ENCODE results near the gene ZNF79. TPM values are rescaled to one million over a fixed set of nuclear protein-coding genes. Genes with fewer than 3 reads are reported as not detected.
A peak's percentile ranks its signal among the peaks of the same experiment; 100 is the strongest.

ZNF79 gene
- total and polyA plus RNA-seq, 9 donors: 3.9 to 12.3 (median 10.5) TPM

DNA sequence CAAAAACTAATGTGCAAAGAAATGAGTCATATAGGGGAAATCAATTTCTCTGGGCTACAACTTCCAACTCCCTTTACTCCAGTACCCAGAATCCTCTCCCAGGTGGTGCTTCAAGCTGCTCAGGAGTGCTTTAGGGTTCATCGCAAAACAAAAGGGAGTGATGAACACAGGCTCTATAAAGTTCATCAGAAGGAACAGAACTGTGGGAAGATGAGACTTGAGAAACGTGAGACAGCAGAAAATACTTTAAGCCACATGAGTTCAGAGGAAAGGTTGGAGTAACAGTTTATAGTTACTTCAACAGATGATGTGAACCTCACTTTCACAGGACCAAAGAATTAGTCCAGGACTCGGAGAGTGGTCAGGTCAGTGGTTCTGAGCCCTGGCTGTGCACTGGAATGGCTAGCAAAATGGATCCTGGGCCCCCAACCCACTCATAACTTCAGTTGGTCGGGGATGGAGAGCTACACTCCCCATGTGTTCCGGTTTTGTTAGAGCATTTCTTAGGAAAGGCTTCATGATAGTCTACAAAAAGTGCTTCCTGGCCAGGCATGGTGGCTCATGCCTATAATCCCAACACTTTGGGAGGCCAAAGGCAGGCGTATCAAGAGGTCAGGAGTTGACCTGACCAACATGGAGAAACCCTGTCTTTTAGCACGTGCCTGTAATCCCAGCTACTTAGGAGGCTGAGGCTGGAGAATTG, 22.7 kb downstream of the ZNF79 start:
- WGBS, 3 donors: 67 to 73% (median 73%) methylated on average over 7 of the region's 7 CpGs
- Histone ChIP-seq H3K4me1 (ENCODE audit: insufficient read depth) (peaks cover 7% of the 10 kb centered on the region), H3K27ac (no peak overlapping the region), H3K27me3 (no peaks in the 10 kb centered on the region), H3K9me3 (no peaks in the 10 kb centered on the region), H3K4me3 (no peak overlapping the region), H3K36me3 (no peaks in the 10 kb centered on the region)
- intact Hi-C loops (cut with DNase I): loop anchor here in 1 of 4 donors (10.0 kb wide), 1 partner anchor 52 kb away; the partner anchor contains the start of gene SLC2A8
- no peak for DNase-seq
- no peak for TF ChIP-seq EP300 (IDR thresholded peaks at IDR 0.05)
- no peak for TF ChIP-seq POLR2A (IDR thresholded peaks at IDR 0.05)
- no peak for TF ChIP-seq CTCF (IDR thresholded peaks at IDR 0.05)

DNA sequence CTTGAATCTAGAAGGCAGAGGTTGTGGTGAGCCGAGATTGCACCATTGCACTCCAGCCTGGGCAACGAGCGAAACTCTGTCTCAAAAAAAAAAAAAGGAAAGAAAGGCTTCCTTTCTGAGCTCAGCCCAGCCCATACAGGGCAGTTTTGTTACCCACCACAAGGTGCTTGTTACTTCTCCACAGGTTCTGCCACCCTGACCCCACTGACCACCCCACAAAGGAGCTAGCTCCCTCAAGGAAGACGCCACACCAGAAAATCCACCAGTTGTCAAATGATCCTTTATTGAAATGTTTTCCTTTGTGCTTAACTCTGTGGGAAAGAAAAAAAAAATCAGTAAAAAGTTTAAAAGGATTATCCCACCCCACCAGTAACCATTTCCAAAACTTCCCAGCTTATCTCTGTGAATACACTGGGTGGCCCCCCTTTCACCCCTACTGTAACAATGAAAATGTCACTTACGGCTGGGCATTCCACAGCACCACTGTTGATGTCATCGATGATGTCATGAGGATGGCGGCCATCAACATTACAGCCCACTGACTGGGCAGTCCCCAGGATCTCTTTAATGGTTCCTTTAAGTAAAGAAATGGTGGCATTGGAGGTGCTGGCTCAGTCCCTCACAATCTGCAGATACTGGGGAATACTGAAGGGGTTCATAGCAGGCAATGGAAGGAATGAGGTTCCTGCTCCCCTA, 23.4 kb downstream of the ZNF79 start:
- no peaks in the 10 kb centered on the region for H3K36me3 ChIP-seq
- H3K4me3 ChIP-seq: no peak overlapping the region
- no peaks in the 10 kb centered on the region for H3K27me3 ChIP-seq
- intact Hi-C loops (cut with DNase I): loop anchor here in 1 of 4 donors (10.0 kb wide), 1 partner anchor 53 kb away; the partner anchor contains the start of gene SLC2A8
- 73 to 76% (median 76%) methylated on average over 7 of the region's 7 CpGs for WGBS, 3 donors
- peaks cover 12% of the 10 kb centered on the region for H3K4me1 ChIP-seq (ENCODE audit: insufficient read depth)
- TF ChIP-seq POLR2A (IDR thresholded peaks at IDR 0.05) (no peak), CTCF (IDR thresholded peaks at IDR 0.05) (no peak), EP300 (IDR thresholded peaks at IDR 0.05) (no peak)
- no peaks in the 10 kb centered on the region for H3K9me3 ChIP-seq
- DNase-seq: no peak
- H3K27ac ChIP-seq: no peak overlapping the region

GRCh38 chr9:127448112-127448805, 24.1 kb downstream of the ZNF79 start:
- TF ChIP-seq POLR2A (IDR thresholded peaks at IDR 0.05) (no peak), CTCF (IDR thresholded peaks at IDR 0.05) (no peak), EP300 (IDR thresholded peaks at IDR 0.05) (no peak)
- no peak overlapping the region for H3K4me3 ChIP-seq
- H3K27me3 ChIP-seq: no peaks in the 10 kb centered on the region
- intact Hi-C loops (cut with DNase I): loop anchor here in 1 of 4 donors (10.0 kb wide), 1 partner anchor 53 kb away; the partner anchor contains the start of gene SLC2A8
- no peak for DNase-seq
- H3K9me3 ChIP-seq: no peaks in the 10 kb centered on the region
- H3K4me1 ChIP-seq (ENCODE audit: insufficient read depth): peaks cover 12% of the 10 kb centered on the region
- 75 to 83% (median 80%) methylated on average over 8 of the region's 8 CpGs for WGBS, 3 donors
- H3K36me3 ChIP-seq: no peaks in the 10 kb centered on the region
- H3K27ac ChIP-seq: no peak overlapping the region

GRCh38 chr9:127449332-127449966, 25.3 kb downstream of the ZNF79 start:
- Histone ChIP-seq H3K36me3 (no peaks in the 10 kb centered on the region), H3K4me1 (ENCODE audit: insufficient read depth) (peaks cover 12% of the 10 kb centered on the region), H3K9me3 (no peaks in the 10 kb centered on the region), H3K27me3 (no peaks in the 10 kb centered on the region), H3K4me3 (peak overlapping the region; percentile 8), H3K27ac (peak overlapping the region; percentile 55 to 85)
- no peak for TF ChIP-seq EP300 (IDR thresholded peaks at IDR 0.05)
- intact Hi-C loops (cut with DNase I): loop anchor here in 1 of 4 donors (10.0 kb wide), 1 partner anchor 55 kb away; the partner anchor contains the start of gene SLC2A8
- DNase-seq: no peak
- WGBS, 3 donors: 24 to 33% (median 31%) methylated on average over 5 of the region's 5 CpGs
